BLaER1 (cell line): ENCODE data around the gene CNTN4.
A peak's percentile ranks its signal among the peaks of the same experiment; 100 is the strongest.

Experiments
- H3K27ac ChIP-seq: shearing (Covaris generic); formaldehyde crosslinking; 2 replicates; pipeline ENCODE4 v1.8.1; 2022
- H3K27me3 ChIP-seq: shearing (Covaris generic); formaldehyde crosslinking; 2 replicates; pipeline ENCODE4 v1.8.1; 2022
- H3K36me3 ChIP-seq: shearing (Covaris generic); formaldehyde crosslinking; 2 replicates; pipeline ENCODE4 v1.8.1; 2022
- H3K4me1 ChIP-seq: shearing (Covaris generic); formaldehyde crosslinking; 2 replicates; pipeline ENCODE4 v1.8.1; 2022
- H3K4me2 ChIP-seq: shearing (Covaris generic); formaldehyde crosslinking; 2 replicates; pipeline ENCODE4 v1.8.1; 2022
- H3K4me3 ChIP-seq: shearing (Covaris generic); formaldehyde crosslinking; 2 replicates; pipeline ENCODE4 v1.8.1; 2022
- H3K9ac ChIP-seq: shearing (Covaris generic); formaldehyde crosslinking; 2 replicates; pipeline ENCODE4 v1.8.1; 2022
- H3K9me3 ChIP-seq: shearing (Covaris generic); formaldehyde crosslinking; 2 replicates; pipeline ENCODE4 v1.8.1; 2022
- H4K20me1 ChIP-seq: shearing (Covaris generic); formaldehyde crosslinking; 2 replicates; pipeline ENCODE4 v1.8.1; 2022
- Cebpa-rat ChIP-seq: shearing (Covaris generic); IDR thresholded peaks from 2 replicates; pipeline ENCODE4 v1.8.1; 2022

The CNTN4 gene

GRCh38 chr3:2921903-2922302 is 823.2 kb downstream of the CNTN4 start:
- no peaks in the 10 kb centered on the region for H3K4me1 ChIP-seq
- H4K20me1 ChIP-seq: no peaks in the 10 kb centered on the region
- no peak overlapping the region for H3K9ac ChIP-seq
- no peaks in the 10 kb centered on the region for H3K27me3 ChIP-seq
- no peak overlapping the region for H3K4me3 ChIP-seq
- H3K36me3 ChIP-seq: no peaks in the 10 kb centered on the region
- TF ChIP-seq Cebpa-rat: no peak
- no peak overlapping the region for H3K27ac ChIP-seq
- peaks cover 5% of the 10 kb centered on the region for H3K9me3 ChIP-seq
- H3K4me2 ChIP-seq: no peak overlapping the region

- no peak overlapping the region for H3K4me2 ChIP-seq
- TF ChIP-seq Cebpa-rat: peak; percentile 85; the same call in 1 of the 2 replicates
Observed at GRCh38 chr3:2923390-2923789, 824.7 kb downstream of the CNTN4 start.

GRCh38 chr3:2927259-2927658 is 828.6 kb downstream of the CNTN4 start:
- H3K9ac ChIP-seq: no peak overlapping the region

More at GRCh38 chr3:2923390-2923789, 824.7 kb downstream of the CNTN4 start:
- H3K4me3 ChIP-seq: no peak overlapping the region
- no peaks in the 10 kb centered on the region for H3K9me3 ChIP-seq
- no peaks in the 10 kb centered on the region for H4K20me1 ChIP-seq
- H3K4me1 ChIP-seq: no peaks in the 10 kb centered on the region
- H3K27me3 ChIP-seq: no peaks in the 10 kb centered on the region
- no peak overlapping the region for H3K27ac ChIP-seq
- H3K36me3 ChIP-seq: no peaks in the 10 kb centered on the region
- H3K9ac ChIP-seq: no peak overlapping the region

GRCh38 chr3:2929574-2929973 is 830.9 kb downstream of the CNTN4 start:
- Histone ChIP-seq H3K9ac (no peak overlapping the region), H3K27ac (no peak overlapping the region), H3K4me3 (no peak overlapping the region), H3K4me1 (no peaks in the 10 kb centered on the region), H3K36me3 (no peaks in the 10 kb centered on the region), H3K9me3 (no peaks in the 10 kb centered on the region), H3K4me2 (no peak overlapping the region), H4K20me1 (no peaks in the 10 kb centered on the region), H3K27me3 (no peaks in the 10 kb centered on the region)
- no peak for TF ChIP-seq Cebpa-rat

More at GRCh38 chr3:2927259-2927658, 828.6 kb downstream of the CNTN4 start:
- Histone ChIP-seq H4K20me1 (no peaks in the 10 kb centered on the region), H3K36me3 (no peaks in the 10 kb centered on the region), H3K27ac (no peak overlapping the region), H3K4me2 (no peak overlapping the region), H3K9me3 (no peaks in the 10 kb centered on the region), H3K4me1 (no peaks in the 10 kb centered on the region), H3K4me3 (no peak overlapping the region), H3K27me3 (no peaks in the 10 kb centered on the region)
- no peak for TF ChIP-seq Cebpa-rat

- no peaks in the 10 kb centered on the region for H3K9me3 ChIP-seq
- TF ChIP-seq Cebpa-rat: no peak
- H3K27ac ChIP-seq: no peak overlapping the region
- H3K4me3 ChIP-seq: no peak overlapping the region
- no peak overlapping the region for H3K4me2 ChIP-seq
- no peaks in the 10 kb centered on the region for H4K20me1 ChIP-seq
- H3K4me1 ChIP-seq: no peaks in the 10 kb centered on the region; the same call in 1 of the 2 replicates
- no peaks in the 10 kb centered on the region for H3K27me3 ChIP-seq
- H3K36me3 ChIP-seq: no peaks in the 10 kb centered on the region
- H3K9ac ChIP-seq: no peak overlapping the region
Observed at GRCh38 chr3:2931265-2931664, 832.6 kb downstream of the CNTN4 start.

- Histone ChIP-seq H3K27ac (no peak overlapping the region), H3K4me2 (no peak overlapping the region), H3K36me3 (no peaks in the 10 kb centered on the region), H3K4me3 (no peak overlapping the region), H3K9me3 (no peaks in the 10 kb centered on the region), H3K9ac (no peak overlapping the region), H3K27me3 (no peaks in the 10 kb centered on the region), H4K20me1 (no peaks in the 10 kb centered on the region), H3K4me1 (peaks cover 24% of the 10 kb centered on the region)
- no peak for TF ChIP-seq Cebpa-rat
Observed at GRCh38 chr3:2934541-2934940, 835.9 kb downstream of the CNTN4 start.

- TF ChIP-seq Cebpa-rat: no peak
- H3K4me1 ChIP-seq: peaks cover 24% of the 10 kb centered on the region
Observed at GRCh38 chr3:2937055-2937454, 838.4 kb downstream of the CNTN4 start.

GRCh38 chr3:2937592-2937991 is 838.9 kb downstream of the CNTN4 start:
- peak overlapping the region; percentile 54 for H3K4me2 ChIP-seq
- no peaks in the 10 kb centered on the region for H3K9me3 ChIP-seq
- no peaks in the 10 kb centered on the region for H3K27me3 ChIP-seq
- no peak for TF ChIP-seq Cebpa-rat
- no peaks in the 10 kb centered on the region for H3K36me3 ChIP-seq
- no peak overlapping the region for H3K9ac ChIP-seq
- H3K27ac ChIP-seq: no peak overlapping the region
- no peaks in the 10 kb centered on the region for H4K20me1 ChIP-seq
- H3K4me1 ChIP-seq: peaks cover 24% of the 10 kb centered on the region
- no peak overlapping the region for H3K4me3 ChIP-seq

More at GRCh38 chr3:2937055-2937454, 838.4 kb downstream of the CNTN4 start:
- H4K20me1 ChIP-seq: no peaks in the 10 kb centered on the region
- peak overlapping the region; percentile 54 for H3K4me2 ChIP-seq
- no peaks in the 10 kb centered on the region for H3K27me3 ChIP-seq
- H3K4me3 ChIP-seq: no peak overlapping the region
- H3K9me3 ChIP-seq: no peaks in the 10 kb centered on the region
- H3K27ac ChIP-seq: no peak overlapping the region
- H3K9ac ChIP-seq: no peak overlapping the region
- H3K36me3 ChIP-seq: no peaks in the 10 kb centered on the region

- H3K4me1 ChIP-seq: peaks cover 24% of the 10 kb centered on the region
- no peak overlapping the region for H3K4me3 ChIP-seq
- H3K9ac ChIP-seq: no peak overlapping the region
- H3K27ac ChIP-seq: no peak overlapping the region
- H3K9me3 ChIP-seq: no peaks in the 10 kb centered on the region
- no peaks in the 10 kb centered on the region for H3K27me3 ChIP-seq
- H4K20me1 ChIP-seq: no peaks in the 10 kb centered on the region
- no peak for TF ChIP-seq Cebpa-rat
- peak overlapping the region; percentile 54; the same call in 1 of the 2 replicates for H3K4me2 ChIP-seq
- H3K36me3 ChIP-seq: no peaks in the 10 kb centered on the region
Observed at GRCh38 chr3:2938711-2939110, 840.0 kb downstream of the CNTN4 start.

- Histone ChIP-seq H3K4me2 (no peak overlapping the region), H3K4me3 (no peak overlapping the region), H3K9ac (no peak overlapping the region), H3K4me1 (peaks cover 33% of the 10 kb centered on the region), H3K9me3 (no peaks in the 10 kb centered on the region), H3K27me3 (no peaks in the 10 kb centered on the region), H3K27ac (no peak overlapping the region), H4K20me1 (no peaks in the 10 kb centered on the region), H3K36me3 (no peaks in the 10 kb centered on the region)
- no peak for TF ChIP-seq Cebpa-rat
Observed at GRCh38 chr3:2940062-2940461, 841.4 kb downstream of the CNTN4 start.

- Histone ChIP-seq H3K9ac (no peak overlapping the region), H4K20me1 (no peaks in the 10 kb centered on the region), H3K36me3 (no peaks in the 10 kb centered on the region), H3K4me1 (peaks cover 37% of the 10 kb centered on the region), H3K9me3 (no peaks in the 10 kb centered on the region), H3K4me3 (no peak overlapping the region), H3K27ac (peak overlapping the region; percentile 10; the same call in 1 of the 2 replicates), H3K27me3 (no peaks in the 10 kb centered on the region), H3K4me2 (peak overlapping the region; percentile 80)
- TF ChIP-seq Cebpa-rat: no peak
Observed at GRCh38 chr3:2944628-2945027, 846.0 kb downstream of the CNTN4 start.
